IPS-18a (cell line): ENCODE results near the gene SCRG1.

Source experiments
- H3K27ac ChIP-seq: one replicate; pipeline ENCODE4 v1.5.1; 2013; ENCODE audit warnings: low read length
- H3K27me3 ChIP-seq: one replicate; pipeline ENCODE4 v1.6.1; 2013; ENCODE audit warnings: mild to moderate bottlenecking, low read length; ENCODE audit not compliant: control insufficient read depth, insufficient read depth
- H3K36me3 ChIP-seq: one replicate; pipeline ENCODE4 v1.6.1; 2013; ENCODE audit warnings: low read depth, low read length; ENCODE audit not compliant: control insufficient read depth
- H3K4me1 ChIP-seq: one replicate; pipeline ENCODE4 v1.6.1; 2013; ENCODE audit warnings: low read depth, low read length; ENCODE audit not compliant: control insufficient read depth
- H3K4me3 ChIP-seq: one replicate; pipeline ENCODE4 v1.5.1; 2013; ENCODE audit warnings: low read length
- H3K9ac ChIP-seq: one replicate; pipeline ENCODE4 v1.6.1; 2013; ENCODE audit warnings: mild to moderate bottlenecking, low read length, moderate library complexity
- H3K9me3 ChIP-seq: one replicate; pipeline ENCODE4 v1.6.1; 2013; ENCODE audit warnings: low read depth, low read length; ENCODE audit not compliant: control insufficient read depth

SCRG1 gene

GRCh38 chr4:173398779-173399415 lies at the start of gene SCRG1:
TSS of gene SCRG1 (minus strand) at chr4:173399116. CDS start at chr4:173391414, 7,702 bp downstream.
- Histone ChIP-seq H3K9ac (no peak within 1 kb of the TSS), H3K36me3 (no peaks in the 10 kb centered on the region), H3K4me3 (no peak within 1 kb of the TSS)

DNA sequence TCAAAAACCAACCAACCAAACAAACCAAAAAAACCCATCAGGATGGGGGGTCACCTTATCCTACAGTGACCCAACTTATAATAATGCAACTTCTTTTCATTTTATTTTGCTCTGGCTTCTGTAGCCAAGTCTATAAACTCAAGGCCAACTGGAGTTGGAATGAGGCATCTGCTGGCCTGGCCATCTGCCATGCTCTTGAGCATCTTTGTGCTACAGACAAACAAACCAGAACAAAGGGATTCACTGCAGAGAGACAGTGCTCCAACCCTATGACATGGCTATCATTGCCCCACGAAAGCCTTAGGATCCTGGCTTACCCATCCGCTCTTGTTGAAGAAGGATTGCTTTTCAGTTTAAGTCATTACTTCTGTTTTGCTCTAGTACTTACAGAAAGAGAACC lies 49.2 kb upstream of the SCRG1 start:
- no peaks in the 10 kb centered on the region for H3K9me3 ChIP-seq
- H3K4me3 ChIP-seq, result no peak overlapping the region

More at GRCh38 chr4:173398779-173399415, at the start of gene SCRG1:
- H3K27me3 ChIP-seq, result no peaks in the 10 kb centered on the region
- H3K9me3 ChIP-seq, result no peaks in the 10 kb centered on the region
- peaks cover 2% of the 10 kb centered on the region for H3K4me1 ChIP-seq
- no peak within 1 kb of the TSS for H3K27ac ChIP-seq

DNA sequence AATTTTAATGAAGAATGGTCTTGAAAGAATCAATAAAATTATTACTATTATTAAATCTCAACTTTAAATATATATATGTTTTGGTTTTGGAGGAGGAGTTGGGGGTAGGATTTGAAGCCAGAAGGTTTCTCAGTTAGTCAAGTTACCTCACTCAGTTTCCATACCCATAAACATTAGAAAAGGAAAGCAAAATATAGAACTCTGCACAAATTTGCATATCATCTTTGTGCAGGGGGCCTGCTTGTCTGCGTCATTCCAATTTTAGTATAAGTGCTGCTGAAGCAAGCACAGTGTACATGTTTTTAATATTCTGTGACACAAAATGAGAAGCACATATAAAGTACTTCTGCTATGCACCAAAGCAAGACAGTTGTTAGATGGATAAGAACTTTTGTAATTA lies 47.5 kb upstream of the SCRG1 start:
- Histone ChIP-seq H3K9me3 (no peaks in the 10 kb centered on the region), H3K36me3 (no peaks in the 10 kb centered on the region), H3K4me3 (no peak overlapping the region), H3K27ac (no peak overlapping the region), H3K27me3 (no peaks in the 10 kb centered on the region), H3K9ac (no peak overlapping the region), H3K4me1 (no peaks in the 10 kb centered on the region)

More for the DNA sequence above, 49.2 kb upstream of the SCRG1 start:
- Histone ChIP-seq H3K27ac (no peak overlapping the region), H3K27me3 (no peaks in the 10 kb centered on the region), H3K36me3 (no peaks in the 10 kb centered on the region), H3K9ac (no peak overlapping the region), H3K4me1 (no peaks in the 10 kb centered on the region)

- no peaks in the 10 kb centered on the region for H3K9me3 ChIP-seq
- no peak overlapping the region for H3K27ac ChIP-seq
- no peak overlapping the region for H3K4me3 ChIP-seq
- H3K36me3 ChIP-seq, result no peaks in the 10 kb centered on the region
- no peak overlapping the region for H3K9ac ChIP-seq
- no peaks in the 10 kb centered on the region for H3K27me3 ChIP-seq
- H3K4me1 ChIP-seq, result no peaks in the 10 kb centered on the region
Observed at GRCh38 chr4:173443121-173443520, 44.2 kb upstream of the SCRG1 start.

DNA sequence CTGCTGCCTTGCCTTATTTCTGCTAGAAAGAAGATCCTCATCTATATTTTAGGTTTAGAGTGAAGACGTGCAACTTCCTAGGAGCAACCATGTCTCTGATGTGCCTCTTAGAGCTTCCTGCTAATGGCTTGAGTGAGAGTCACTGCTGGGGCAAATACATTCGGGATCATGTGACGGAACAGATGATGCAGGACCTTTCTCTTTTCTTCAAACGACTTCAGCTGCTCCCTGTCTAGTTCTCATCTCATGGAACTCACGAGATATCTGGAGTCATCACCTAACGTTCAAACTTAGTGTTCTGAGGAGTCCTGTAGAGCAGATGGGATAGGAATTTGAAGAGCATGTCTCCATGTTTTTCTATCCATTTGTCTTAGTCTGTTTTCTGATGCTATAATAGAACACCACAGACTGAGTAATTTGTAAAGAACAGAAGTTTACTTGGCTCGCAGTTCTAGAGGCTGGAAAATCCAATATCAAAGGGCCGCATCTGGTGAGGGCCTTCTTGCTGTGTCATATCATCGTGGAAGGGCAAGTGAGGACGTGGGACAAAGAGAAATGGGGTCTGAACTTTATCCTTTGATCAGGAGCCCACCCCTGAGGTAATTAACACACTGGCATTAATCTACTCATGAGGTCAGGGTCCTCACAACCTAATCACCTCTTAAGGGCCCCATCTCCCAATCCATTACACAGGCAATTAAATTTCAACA lies 43.5 kb upstream of the SCRG1 start:
- no peaks in the 10 kb centered on the region for H3K36me3 ChIP-seq
- H3K27me3 ChIP-seq, result no peaks in the 10 kb centered on the region
- H3K9ac ChIP-seq, result no peak overlapping the region
- H3K9me3 ChIP-seq, result no peaks in the 10 kb centered on the region
- no peaks in the 10 kb centered on the region for H3K4me1 ChIP-seq
- H3K27ac ChIP-seq, result no peak overlapping the region
- H3K4me3 ChIP-seq, result no peak overlapping the region

DNA sequence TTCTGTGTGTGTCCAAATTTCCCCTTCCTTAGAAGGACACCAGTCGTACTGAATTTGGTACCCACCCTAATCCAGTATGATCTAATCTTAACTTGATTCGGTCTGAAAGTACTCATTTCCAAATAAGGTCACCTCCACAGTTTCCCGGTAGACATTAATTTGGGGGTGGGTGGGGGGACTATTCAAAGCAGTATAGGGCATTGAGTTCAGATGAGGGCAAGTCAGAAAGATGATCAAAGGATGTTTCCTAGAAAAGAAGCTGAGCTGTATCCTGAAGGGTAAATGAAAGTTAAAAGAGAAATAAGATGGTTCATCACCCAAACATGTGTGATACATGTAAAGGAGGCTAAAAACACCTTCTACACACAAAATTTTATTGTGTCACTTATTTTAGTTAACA lies 42.0 kb upstream of the SCRG1 start:
- no peak overlapping the region for H3K4me3 ChIP-seq
- no peak overlapping the region for H3K9ac ChIP-seq
- H3K9me3 ChIP-seq, result no peaks in the 10 kb centered on the region
- H3K4me1 ChIP-seq, result peaks cover 5% of the 10 kb centered on the region
- no peaks in the 10 kb centered on the region for H3K36me3 ChIP-seq
- H3K27ac ChIP-seq, result no peak overlapping the region
- no peaks in the 10 kb centered on the region for H3K27me3 ChIP-seq

DNA sequence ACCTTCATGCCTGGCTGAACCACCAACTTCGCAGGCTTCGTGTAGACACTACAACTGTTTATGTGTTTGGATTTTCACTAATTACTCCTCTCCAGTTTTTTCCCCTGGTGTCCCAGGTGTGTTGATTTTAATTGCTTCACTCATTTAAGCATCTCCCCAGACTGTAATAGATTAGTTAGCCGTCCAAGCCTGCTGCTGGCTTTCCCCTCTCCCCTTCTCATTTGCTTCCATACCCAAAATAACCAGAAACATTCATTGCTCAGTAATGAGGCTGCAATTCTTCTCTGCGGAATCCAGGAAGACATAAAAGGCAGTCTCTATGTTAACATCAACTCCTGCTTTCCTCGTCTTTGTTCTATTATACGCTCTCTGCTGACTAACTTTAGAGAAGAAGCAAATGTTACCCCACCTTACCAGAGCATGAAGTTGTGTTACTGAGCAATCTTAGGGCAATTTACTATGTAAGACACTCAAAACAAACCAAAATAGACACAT lies 37.9 kb upstream of the SCRG1 start:
- H3K9me3 ChIP-seq, result no peaks in the 10 kb centered on the region
- H3K27me3 ChIP-seq, result no peaks in the 10 kb centered on the region
- H3K27ac ChIP-seq, result no peak overlapping the region
- peaks cover 9% of the 10 kb centered on the region for H3K4me1 ChIP-seq
- no peak overlapping the region for H3K4me3 ChIP-seq
- H3K36me3 ChIP-seq, result no peaks in the 10 kb centered on the region
- no peak overlapping the region for H3K9ac ChIP-seq

GRCh38 chr4:173436149-173436579 lies 37.2 kb upstream of the SCRG1 start:
- no peak overlapping the region for H3K4me3 ChIP-seq
- no peaks in the 10 kb centered on the region for H3K9me3 ChIP-seq
- H3K27me3 ChIP-seq, result no peaks in the 10 kb centered on the region
- no peaks in the 10 kb centered on the region for H3K36me3 ChIP-seq
- peaks cover 9% of the 10 kb centered on the region for H3K4me1 ChIP-seq
- no peak overlapping the region for H3K9ac ChIP-seq
- no peak overlapping the region for H3K27ac ChIP-seq

DNA sequence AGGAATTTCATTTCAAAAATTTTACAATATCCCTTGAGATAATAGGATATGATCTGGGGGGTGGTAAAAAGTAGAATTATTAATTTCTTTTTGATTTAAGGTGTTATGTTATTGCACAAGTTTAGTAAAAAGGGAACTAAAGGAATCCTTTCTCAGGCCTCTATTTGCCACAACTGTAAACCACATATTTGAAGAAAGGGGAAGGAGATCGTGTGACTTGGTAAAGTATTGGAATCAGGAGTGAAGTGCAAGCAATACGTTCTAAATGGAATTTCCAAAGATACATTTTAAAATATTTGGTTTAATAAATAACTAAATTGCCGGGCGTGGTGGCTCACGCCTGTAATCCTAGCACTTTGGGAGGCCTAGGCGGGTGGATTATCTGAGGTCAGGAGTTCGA lies 35.3 kb upstream of the SCRG1 start:
- Histone ChIP-seq H3K4me3 (no peak overlapping the region), H3K27me3 (no peaks in the 10 kb centered on the region), H3K9ac (no peak overlapping the region), H3K4me1 (peaks cover 9% of the 10 kb centered on the region), H3K27ac (no peak overlapping the region), H3K9me3 (no peaks in the 10 kb centered on the region), H3K36me3 (no peaks in the 10 kb centered on the region)

DNA sequence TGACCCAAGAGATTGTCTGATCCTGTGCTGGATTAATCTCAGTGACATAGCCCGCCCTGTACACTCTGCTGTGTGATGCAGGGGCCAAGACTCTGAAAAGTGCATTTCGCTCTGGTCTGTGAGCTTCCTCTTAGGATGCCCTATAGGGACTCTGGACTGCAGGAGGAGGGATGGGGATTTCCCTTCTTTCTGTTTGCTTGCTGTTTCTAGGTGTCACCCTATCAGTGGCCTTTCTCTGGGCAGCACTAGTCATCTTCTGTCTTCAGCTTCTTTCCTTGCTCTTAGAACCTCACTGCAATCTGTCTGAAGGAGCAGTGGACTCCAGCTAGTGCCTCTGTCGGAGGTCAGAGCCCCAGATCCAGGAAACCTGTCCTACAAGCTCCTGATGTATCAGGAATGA lies 34.5 kb upstream of the SCRG1 start:
- Histone ChIP-seq H3K27me3 (no peaks in the 10 kb centered on the region), H3K27ac (no peak overlapping the region), H3K36me3 (no peaks in the 10 kb centered on the region), H3K4me3 (no peak overlapping the region), H3K9ac (no peak overlapping the region), H3K4me1 (peaks cover 9% of the 10 kb centered on the region), H3K9me3 (no peaks in the 10 kb centered on the region)

- no peak overlapping the region for H3K4me3 ChIP-seq
- no peaks in the 10 kb centered on the region for H3K36me3 ChIP-seq
- H3K9ac ChIP-seq, result no peak overlapping the region
- no peak overlapping the region for H3K27ac ChIP-seq
- H3K9me3 ChIP-seq, result no peaks in the 10 kb centered on the region
- H3K27me3 ChIP-seq, result no peaks in the 10 kb centered on the region
- peaks cover 9% of the 10 kb centered on the region for H3K4me1 ChIP-seq
Observed at GRCh38 chr4:173432430-173432829, 33.5 kb upstream of the SCRG1 start.

DNA sequence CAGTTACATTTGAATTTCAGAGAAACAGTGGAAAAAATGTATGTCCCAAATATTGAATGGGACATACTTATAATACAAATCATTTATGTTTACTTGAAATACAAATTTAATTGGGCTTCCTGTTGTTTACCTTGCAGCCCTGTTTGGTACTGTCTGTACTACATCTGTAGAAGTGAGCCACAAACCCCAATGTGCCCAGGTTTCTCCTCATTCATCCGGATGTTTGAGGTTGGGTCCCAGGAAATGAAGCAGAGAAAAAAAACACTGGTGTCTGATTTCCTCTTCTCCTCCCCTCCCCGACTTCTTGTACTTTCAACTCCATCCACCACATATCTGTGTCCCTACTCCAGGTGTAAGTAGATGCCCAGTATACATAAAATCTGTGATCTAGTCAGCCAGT lies 27.1 kb upstream of the SCRG1 start:
- Histone ChIP-seq H3K27ac (no peak overlapping the region), H3K4me3 (no peak overlapping the region), H3K4me1 (no peaks in the 10 kb centered on the region), H3K9me3 (no peaks in the 10 kb centered on the region), H3K36me3 (no peaks in the 10 kb centered on the region), H3K9ac (no peak overlapping the region), H3K27me3 (no peaks in the 10 kb centered on the region)
